ENCODE measurements around the gene ADCY1.

The ADCY1 gene

DNA sequence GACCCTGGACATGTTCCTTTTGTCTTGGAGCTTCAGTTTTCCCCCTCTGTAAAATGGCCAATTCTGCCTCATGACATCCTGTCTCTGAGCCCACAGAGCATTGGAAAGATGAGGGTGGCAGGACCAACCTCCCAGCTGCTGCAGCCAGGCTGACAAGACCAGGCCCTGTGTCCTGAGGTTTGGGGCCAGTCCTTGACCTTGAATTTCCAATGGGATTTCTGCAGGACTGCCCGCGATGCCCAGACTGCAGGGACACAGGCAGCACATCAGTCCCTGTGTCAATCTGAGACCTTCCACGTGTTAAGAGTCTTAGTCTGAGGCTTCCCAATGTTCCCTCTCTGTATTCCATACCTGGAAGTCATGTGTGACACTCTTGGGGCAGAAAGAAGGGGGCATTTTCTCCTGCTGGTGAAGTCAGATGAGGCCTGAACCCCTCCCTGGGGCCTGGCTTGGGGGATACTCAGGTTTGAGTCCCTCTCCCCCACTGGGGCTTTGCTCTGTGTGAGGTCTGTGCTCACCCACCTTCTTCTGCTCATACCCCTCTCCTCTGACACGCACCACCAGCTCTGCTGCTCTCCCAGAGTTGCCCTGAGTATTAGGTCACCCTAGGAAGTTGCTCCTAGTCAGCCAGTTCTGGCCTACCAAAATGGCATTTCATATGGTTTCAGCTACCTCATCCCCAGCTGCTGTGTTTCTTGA lies 79.2 kb downstream of the ADCY1 start:
- TF ChIP-seq GATA3 (IDR thresholded peaks at IDR 0.05; ENCODE audit: low read depth, low read length) (no peak), GATA2 (IDR thresholded peaks at IDR 0.05; ENCODE audit: low read depth, low read length) (no peak)

DNA sequence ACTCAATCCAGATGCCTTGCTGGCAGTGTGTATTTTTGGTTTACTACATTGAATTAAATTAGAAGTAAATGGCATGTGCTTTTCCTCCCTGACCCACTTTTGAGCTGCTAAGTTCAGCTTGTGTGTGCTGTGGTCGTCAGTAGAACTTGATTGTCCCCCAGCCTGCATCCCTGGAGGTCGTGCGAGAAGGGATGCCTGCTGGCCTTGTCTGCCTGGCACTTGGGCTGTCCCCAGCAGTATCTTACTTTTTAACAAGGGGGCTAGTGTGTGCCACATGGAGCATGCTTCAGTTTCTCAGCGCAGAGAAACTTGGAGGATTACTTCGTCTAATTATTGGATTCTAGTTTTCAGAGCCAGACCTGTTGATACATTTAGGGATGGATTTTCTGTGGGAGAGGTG lies 80.2 kb downstream of the ADCY1 start:
- TF ChIP-seq GATA2 (IDR thresholded peaks at IDR 0.05; ENCODE audit: low read depth, low read length), result no peak
- TF ChIP-seq GATA3 (IDR thresholded peaks at IDR 0.05; ENCODE audit: low read depth, low read length), result no peak

DNA sequence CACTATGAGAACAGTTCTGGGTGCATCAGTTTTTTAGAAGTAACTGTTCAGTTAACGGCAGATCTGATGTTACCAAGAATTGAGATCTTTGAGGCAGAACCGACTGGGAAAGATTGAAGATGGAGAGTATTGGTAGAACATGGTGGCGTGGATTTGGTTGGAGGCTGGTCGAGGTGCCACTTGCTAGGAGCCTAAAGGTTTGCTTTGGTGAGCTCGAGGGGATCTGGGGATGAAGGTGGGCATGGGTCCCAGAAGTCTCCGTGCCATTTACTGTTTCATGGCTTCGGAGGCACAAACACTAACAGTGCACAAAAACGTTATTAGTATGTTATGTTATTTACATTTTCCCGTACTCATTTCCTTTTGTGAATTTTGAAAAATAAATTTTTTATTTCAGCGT lies 81.4 kb downstream of the ADCY1 start:
- TF ChIP-seq GATA3 (IDR thresholded peaks at IDR 0.05; ENCODE audit: low read depth, low read length) (no peak), GATA2 (IDR thresholded peaks at IDR 0.05; ENCODE audit: low read depth, low read length) (no peak)

DNA sequence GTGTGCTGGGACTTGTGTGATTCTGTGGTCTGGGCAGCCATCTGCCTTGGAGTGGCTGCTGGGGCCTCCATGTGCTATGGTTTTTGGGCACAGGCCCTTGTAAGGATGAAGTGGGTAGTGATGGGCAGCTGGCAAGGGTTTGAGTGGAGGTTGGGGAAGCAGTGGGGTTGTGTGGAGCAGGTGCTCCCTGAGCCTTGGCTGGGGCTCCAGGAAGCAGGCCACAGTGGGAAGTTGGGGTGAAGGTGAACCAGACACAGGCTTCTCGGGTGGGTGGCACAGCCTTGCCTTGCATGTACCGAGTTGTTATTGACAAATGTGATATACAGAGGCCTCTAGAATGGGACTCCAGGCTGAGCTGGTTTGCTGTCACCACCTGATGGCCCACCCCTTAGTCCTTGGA lies 82.3 kb downstream of the ADCY1 start:
- TF ChIP-seq GATA2 (IDR thresholded peaks at IDR 0.05; ENCODE audit: low read depth, low read length) (no peak), GATA3 (IDR thresholded peaks at IDR 0.05; ENCODE audit: low read depth, low read length) (no peak)

DNA sequence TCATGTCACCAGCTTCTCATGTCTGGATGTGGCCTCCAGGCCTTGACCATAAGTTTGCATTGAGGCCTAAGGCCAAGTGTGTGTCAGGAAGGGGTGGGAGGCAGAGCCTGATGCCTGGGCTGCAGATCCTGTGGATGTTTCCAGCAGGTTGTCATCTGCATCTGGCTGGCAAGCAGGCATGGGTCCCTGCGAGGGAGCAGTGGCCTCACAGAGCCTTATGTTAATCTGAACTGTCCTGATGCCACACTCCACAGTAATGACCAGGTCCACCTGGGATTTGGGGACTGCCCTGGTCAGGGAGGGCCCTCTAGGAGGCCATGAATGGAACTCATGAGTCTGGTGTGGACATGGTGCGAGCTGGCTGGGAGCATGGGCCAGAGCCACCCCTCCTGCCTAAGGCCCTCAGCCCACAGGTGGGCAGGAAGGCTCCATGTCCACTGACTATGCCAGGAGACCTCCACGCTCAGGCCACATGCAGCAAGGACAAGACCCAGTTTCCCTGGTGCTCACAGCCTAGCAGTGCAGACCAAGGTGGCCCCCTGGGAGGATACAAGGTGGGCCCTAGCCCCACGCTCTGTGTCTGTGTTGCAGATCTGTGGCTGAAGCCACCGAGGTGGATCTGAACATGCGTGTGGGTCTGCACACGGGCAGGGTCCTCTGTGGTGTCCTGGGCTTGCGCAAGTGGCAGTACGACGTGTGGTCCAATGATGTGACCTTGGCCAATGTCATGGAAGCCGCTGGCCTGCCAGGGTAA lies 83.1 kb downstream of the ADCY1 start:
- TF ChIP-seq GATA3 (IDR thresholded peaks at IDR 0.05; ENCODE audit: low read depth, low read length) (no peak), GATA2 (IDR thresholded peaks at IDR 0.05; ENCODE audit: low read depth, low read length) (no peak)

DNA sequence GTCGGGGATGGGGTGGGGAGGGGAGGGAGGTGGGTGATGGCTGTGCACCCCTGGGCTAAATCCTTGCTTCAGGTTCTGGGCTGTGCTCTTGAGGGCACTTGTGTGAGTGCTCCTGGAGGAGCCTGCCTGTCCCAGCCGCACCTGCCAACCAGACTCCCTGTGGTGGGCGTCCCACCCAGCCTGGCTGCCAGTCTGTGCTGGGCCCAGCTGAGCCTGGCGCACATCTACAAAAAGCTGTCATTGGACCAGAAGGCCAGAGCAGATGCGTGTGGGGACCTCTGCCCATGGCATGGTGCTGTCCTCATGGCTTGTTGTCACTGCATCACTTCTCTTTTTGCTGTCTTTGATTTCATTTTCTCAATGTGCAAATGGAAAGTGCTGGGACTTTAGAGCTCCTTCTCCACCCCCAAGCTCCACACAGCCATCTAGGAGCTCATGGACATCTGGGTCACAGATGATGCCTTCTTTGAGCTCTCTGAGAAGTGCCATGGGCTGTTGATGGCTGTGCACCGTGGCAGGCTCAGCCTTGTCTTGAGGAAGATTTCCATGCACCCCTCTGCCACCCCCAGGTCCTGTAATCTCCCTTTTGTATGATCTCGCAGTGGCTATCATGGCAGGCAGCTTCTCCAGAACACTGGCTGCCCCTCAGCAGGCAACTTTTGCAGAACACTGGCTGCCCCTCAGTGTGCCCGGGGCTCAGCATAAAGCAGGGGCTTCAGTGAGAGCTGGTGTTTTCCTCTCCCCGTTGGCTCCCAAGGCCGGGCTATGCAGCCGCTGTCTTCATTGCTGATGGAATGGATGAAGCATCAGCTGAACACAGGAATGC lies 83.9 kb downstream of the ADCY1 start:
- TF ChIP-seq GATA2 (IDR thresholded peaks at IDR 0.05; ENCODE audit: low read depth, low read length), result no peak
- no peak for TF ChIP-seq GATA3 (IDR thresholded peaks at IDR 0.05; ENCODE audit: low read depth, low read length)

DNA sequence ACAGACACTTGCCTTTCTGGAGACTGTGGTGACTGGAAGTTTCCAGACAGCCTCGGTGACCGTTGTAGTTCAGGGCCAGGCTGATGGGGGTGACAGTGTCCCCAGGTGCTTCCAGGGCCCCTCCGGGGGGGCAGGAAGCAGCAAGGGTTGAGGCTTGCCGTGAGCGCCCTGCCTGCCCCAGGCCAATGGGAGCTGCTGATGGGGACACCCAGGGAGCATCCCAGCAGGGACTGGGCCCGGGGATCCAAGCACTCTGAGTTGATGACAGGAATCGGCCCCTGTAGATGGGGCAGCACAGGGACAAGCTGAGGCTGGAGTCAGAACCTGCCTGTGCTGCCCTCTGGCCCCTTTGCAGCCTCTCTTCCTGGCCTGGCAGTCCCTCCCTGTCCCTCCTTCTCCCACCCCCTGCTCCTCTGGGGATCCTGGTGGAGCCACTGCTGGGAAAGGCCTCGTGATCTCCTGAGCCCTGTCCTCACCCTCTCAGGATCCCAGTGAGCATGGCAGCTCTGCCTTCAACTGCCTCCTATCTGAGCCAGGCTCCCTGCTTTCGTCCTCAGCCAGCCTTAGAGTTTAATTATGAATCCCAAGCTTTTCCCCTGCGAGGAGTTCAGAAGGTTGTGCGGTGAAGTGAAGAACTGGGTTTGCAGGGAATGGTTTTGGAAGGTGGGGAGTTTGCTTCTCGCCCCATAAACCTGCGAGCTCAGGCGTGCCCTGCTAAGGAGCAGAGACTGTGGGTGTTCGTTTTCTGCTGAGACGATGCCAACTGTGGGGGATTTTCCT lies 84.7 kb downstream of the ADCY1 start:
- TF ChIP-seq GATA3 (IDR thresholded peaks at IDR 0.05; ENCODE audit: low read depth, low read length), result no peak
- no peak for TF ChIP-seq GATA2 (IDR thresholded peaks at IDR 0.05; ENCODE audit: low read depth, low read length)

DNA sequence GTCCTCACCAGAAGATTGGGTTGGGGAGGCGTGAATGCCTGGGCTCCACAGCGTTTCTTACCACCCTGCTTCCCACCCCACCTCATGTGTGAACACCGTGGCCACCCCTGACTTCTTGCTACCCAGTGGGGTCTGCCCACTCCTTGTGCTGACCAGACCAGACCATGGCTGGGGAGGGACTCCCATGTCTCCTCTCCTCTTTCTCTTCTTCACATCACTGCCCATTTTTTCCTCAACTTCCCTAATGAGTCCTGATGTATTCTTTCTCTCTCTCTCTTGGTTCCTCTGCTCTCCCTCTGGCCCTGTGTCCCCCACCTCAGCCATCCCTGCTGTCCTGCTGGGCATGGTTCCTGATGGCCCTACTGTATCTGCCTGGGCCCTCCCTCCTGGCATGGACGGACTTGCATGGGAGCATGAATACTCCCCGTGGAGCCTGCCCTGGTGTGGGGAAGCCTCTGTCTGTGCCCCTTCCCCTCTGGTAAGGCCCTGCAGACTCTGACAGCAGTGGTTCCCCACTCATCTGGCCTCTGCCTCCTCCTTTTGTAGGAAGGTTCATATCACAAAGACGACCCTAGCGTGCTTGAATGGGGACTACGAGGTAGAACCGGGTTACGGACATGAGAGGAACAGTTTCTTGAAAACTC lies 85.5 kb downstream of the ADCY1 start:
- TF ChIP-seq GATA3 (IDR thresholded peaks at IDR 0.05; ENCODE audit: low read depth, low read length) (no peak), GATA2 (IDR thresholded peaks at IDR 0.05; ENCODE audit: low read depth, low read length) (no peak)

DNA sequence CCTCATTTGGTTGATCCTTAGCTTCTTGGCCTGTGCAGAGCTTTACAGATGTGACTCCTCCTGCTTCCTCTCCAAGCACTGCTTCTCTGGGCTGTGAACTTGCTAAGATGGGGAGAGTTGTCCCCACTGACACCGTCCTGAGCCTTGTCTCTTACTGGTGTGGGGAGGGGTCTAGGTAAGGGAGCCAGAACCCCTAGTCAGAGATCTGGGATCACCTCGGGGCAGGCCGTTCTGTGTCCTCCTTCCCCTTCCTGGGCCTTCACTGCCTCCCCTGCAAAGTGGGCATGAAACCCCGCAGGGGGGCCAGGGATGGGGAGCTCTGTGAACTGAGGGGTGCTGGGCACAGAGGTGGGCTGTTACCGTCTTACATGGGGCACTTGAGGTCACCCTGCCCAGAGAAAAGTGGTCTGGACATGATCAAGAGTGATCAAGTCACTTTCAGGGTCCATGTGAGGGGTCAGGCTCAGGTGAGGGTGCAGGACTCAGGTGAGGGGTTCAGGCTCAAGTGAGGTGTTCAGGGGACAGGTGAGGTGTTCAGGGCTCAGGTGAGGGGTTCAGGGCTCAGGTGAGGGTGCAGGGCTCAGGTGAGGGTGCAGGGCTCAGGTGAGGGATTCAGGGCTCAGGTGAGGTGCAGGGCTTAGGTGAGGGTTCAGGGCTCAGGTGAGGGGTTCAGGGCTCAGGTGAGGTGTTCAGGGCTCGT lies 86.2 kb downstream of the ADCY1 start:
- TF ChIP-seq GATA2 (IDR thresholded peaks at IDR 0.05; ENCODE audit: low read depth, low read length), result no peak
- no peak for TF ChIP-seq GATA3 (IDR thresholded peaks at IDR 0.05; ENCODE audit: low read depth, low read length)

DNA sequence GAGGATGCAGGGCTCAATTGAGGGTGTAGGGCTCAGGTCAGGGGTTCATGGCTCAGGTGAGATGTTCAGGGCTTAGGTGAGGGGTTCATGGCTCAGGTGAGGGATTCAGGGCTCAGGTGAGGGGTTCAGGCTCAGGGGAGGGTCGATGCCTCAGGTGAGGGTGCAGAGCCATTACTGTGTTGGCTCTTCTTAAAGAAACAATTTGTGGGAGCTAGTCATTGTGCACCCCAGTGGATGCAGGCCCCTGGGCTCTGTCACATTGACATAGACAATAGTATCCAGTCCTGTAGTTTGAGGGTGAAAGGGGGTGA lies 86.7 kb downstream of the ADCY1 start:
- TF ChIP-seq GATA3 (IDR thresholded peaks at IDR 0.05; ENCODE audit: low read depth, low read length), result no peak
- TF ChIP-seq GATA2 (IDR thresholded peaks at IDR 0.05; ENCODE audit: low read depth, low read length), result no peak

DNA sequence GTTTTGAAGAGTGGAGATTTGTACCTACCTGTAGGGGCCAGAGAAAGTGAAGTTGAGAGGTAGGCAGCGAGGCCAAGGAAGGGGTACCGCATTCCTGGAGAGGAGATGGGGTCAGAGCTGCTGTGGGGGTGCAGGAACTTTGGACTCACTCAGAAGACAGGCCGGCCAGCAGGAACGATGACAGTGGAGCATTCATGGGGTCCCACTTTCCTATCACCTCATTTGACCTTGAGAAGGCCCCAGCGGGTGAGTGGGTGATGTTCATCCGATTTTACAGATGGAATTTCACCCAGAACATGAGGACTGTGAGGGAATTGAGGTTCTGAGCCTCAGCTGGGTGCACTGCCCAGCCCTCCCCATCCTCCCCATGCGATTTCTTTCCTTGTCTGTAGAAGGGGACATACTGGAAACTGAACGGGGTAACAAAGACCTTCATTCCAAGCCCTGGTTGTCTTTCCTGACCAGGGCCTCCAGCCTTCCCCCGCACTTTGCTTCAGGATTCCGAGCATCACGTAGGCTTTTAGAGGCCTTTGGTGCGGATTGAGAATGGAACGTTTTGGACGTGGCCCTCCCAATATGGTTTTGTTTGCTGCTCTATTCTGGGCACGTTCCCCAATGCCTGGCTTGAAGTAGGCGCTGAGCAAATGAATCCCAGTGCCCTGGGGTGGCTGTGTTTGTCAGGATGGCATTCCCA lies 87.3 kb downstream of the ADCY1 start:
- no peak for TF ChIP-seq GATA2 (IDR thresholded peaks at IDR 0.05; ENCODE audit: low read depth, low read length)
- TF ChIP-seq GATA3 (IDR thresholded peaks at IDR 0.05; ENCODE audit: low read depth, low read length), result no peak

DNA sequence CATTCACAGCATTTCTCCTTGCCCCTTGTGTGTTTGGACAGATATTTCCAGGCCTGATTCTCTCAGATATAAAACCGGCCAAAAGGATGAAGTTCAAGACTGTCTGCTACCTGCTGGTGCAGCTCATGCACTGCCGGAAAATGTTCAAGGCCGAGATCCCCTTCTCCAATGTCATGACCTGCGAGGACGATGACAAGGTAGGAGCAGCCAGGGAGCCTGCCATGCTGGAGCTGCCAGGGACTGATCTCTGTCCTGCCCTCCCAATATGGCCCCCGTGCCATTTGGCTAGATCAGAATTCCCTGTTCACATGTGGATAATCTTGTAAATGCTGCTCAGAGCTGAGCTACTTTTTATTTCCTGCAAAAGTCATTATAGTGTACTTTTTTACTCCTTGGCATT lies 87.8 kb downstream of the ADCY1 start:
- TF ChIP-seq GATA2 (IDR thresholded peaks at IDR 0.05; ENCODE audit: low read depth, low read length) (no peak), GATA3 (IDR thresholded peaks at IDR 0.05; ENCODE audit: low read depth, low read length) (no peak)
